Measurements from ENCODE around the gene TECTA. TPM values are rescaled to one million over a fixed set of nuclear protein-coding genes. Genes with fewer than 3 reads are reported as not detected.

Gene TECTA
- total RNA-seq, 1 experiment from 2014 or later: not detected

- no peaks in the 10 kb centered on the region for H3K9me3 ChIP-seq
- no peaks in the 10 kb centered on the region for H3K36me3 ChIP-seq
- DNase-seq: no peak
- no peak overlapping the region for H3K4me3 ChIP-seq
- H3K27me3 ChIP-seq: no peaks in the 10 kb centered on the region
These were observed 87.7 kb downstream of the TECTA start for GRCh38 chr11:121188776-121189175.

- Histone ChIP-seq H3K27me3 (peaks cover 14% of the 10 kb centered on the region), H3K9me3 (no peaks in the 10 kb centered on the region), H3K36me3 (no peaks in the 10 kb centered on the region), H3K4me3 (no peak overlapping the region)
- no peak for DNase-seq
These were observed 90.8 kb downstream of the TECTA start for GRCh38 chr11:121191818-121192217.

- Histone ChIP-seq H3K9me3 (no peaks in the 10 kb centered on the region), H3K4me3 (no peak overlapping the region), H3K27me3 (peaks cover 18% of the 10 kb centered on the region), H3K36me3 (no peaks in the 10 kb centered on the region)
- peak; percentile 23 for DNase-seq
These were observed 93.9 kb downstream of the TECTA start for GRCh38 chr11:121194731-121195596.

- H3K36me3 ChIP-seq: no peaks in the 10 kb centered on the region
- no peaks in the 10 kb centered on the region for H3K9me3 ChIP-seq
- no peak for DNase-seq
- no peak overlapping the region for H3K4me3 ChIP-seq
- peaks cover 18% of the 10 kb centered on the region for H3K27me3 ChIP-seq
These were observed 97.4 kb downstream of the TECTA start for GRCh38 chr11:121198491-121198890.

GRCh38 chr11:121199516-121199915, 98.5 kb downstream of the TECTA start:
- H3K27me3 ChIP-seq: peaks cover 18% of the 10 kb centered on the region
- H3K4me3 ChIP-seq: no peak overlapping the region
- no peaks in the 10 kb centered on the region for H3K36me3 ChIP-seq
- H3K9me3 ChIP-seq: no peaks in the 10 kb centered on the region
- no peak for DNase-seq

GRCh38 chr11:121206810-121207209, 105.8 kb downstream of the TECTA start:
- Histone ChIP-seq H3K9me3 (no peaks in the 10 kb centered on the region), H3K36me3 (no peaks in the 10 kb centered on the region), H3K4me3 (no peak overlapping the region), H3K27me3 (peaks cover 9% of the 10 kb centered on the region)
- no peak for DNase-seq

DNA sequence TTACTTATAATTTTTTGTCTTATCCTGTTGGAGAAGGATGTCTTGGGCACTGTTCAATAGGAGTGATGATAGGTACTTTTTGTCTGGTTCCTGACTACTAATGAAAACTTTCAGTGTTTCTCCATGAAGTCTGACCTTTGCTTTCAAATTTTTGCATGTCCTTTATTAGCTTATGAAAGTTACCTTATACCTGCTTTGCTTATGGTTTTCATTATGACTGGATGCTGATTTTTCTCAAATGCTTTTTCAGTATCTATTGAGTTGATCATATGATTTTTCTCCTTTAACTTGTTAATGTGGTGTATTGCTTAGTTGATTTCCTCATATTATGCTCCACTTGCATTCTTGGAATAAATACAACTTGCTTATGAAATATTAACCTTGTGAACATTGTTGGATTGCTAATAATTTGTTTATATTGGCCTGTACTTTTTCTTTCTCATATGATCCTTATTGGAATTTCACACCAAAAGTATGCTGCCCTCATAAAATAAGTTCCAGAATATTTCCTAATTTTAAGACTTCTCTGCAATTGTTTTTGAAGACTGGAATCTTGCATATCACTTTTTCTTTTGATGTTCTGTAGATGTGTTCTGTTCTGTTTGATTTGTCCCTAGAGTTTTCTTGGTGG, 106.6 kb downstream of the TECTA start:
- no peaks in the 10 kb centered on the region for H3K9me3 ChIP-seq
- DNase-seq: no peak
- H3K36me3 ChIP-seq: no peaks in the 10 kb centered on the region
- H3K27me3 ChIP-seq: peaks cover 9% of the 10 kb centered on the region
- no peak overlapping the region for H3K4me3 ChIP-seq

DNA sequence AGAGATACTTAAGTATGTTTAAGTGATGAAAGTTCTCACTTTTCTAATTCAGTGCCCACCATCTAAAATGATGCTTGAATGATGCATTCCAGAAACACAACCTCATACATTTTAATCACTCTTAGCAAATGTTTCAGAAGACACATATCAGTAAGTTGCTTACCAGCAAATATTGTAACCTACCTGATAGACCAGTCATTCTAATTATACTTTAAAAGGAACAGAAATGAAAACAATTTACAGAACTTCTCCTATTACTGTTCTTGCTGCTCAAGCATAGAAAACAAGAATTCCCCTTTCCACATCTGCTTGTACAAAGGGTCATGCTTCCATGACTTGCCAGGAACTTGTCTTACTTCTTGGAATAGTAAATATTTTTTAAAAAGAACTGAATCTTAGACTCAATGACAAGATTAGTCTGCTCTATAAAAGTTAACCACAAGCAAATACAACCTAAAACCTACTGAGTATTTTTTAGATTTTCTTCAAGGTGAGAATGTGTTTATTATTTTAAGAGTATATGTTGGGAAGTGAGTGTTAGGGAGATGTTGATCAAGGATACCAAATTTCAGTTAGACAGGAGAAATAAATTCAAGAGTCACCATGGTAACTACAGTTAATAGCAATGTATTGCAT, 109.5 kb downstream of the TECTA start:
- Histone ChIP-seq H3K9me3 (no peaks in the 10 kb centered on the region), H3K4me3 (no peak overlapping the region), H3K27me3 (peaks cover 7% of the 10 kb centered on the region), H3K36me3 (no peaks in the 10 kb centered on the region)
- DNase-seq: no peak

DNA sequence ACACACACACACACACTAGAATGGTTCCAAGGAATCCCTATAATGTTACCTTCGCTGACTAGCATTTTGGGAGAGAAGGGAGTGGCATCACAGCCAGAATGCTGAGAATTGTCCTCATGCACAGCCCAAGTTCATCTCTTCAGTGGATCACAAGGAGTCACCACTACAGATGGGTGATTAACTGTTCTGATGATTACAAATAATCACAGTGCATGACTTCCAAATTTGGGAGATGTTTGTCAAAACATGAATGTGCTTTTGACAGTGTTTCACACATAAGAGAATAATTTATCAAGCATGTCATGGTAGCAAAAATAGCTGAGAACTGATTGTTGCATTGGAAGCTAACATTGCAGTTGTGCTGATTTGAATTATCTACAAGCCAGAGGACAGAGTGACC, 110.6 kb downstream of the TECTA start:
- Histone ChIP-seq H3K36me3 (no peaks in the 10 kb centered on the region), H3K4me3 (no peak overlapping the region), H3K27me3 (no peaks in the 10 kb centered on the region; the same call in 1 of the 2 replicates), H3K9me3 (no peaks in the 10 kb centered on the region)
- DNase-seq: no peak

DNA sequence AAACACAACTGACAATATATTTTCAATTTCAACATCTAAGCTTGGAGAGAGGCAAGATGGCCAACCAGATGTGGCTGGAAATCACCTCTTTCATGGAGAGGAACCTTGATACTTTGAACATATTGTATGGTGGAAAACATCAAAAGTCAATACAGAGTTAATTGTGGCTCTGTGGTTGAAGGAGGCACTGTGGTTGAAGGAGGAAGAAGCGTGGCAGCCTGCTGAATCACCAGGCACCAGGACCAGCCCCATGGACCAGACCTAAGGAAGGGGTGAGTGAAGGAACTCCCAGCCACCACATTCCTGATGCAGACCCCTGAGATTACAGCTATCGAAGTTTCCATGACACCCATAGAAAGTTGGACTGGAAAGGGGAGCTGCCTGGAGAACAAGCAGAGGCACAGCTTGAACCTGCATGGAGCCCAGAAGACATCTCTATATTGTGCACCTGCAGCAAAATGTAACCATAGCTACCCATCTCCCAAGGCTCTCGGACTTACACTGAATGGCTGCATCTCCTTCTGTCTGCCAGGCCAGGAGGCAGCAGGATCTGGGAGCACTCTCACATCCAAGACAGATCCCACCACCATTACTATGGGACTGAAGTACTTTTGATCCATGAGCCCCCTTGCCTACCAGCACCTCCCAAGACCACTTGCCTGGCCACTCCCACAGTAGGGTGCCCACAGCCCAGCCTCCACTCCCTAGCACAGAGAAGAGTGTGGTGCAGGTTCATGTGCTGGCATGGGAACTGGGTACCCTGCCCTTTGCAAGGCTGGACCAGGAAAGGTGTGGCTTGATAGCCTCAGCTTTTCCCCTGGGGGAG, 111.7 kb downstream of the TECTA start:
- no peak for DNase-seq
- H3K4me3 ChIP-seq: no peak overlapping the region
- H3K36me3 ChIP-seq: no peaks in the 10 kb centered on the region
- no peaks in the 10 kb centered on the region for H3K9me3 ChIP-seq
- no peaks in the 10 kb centered on the region; the same call in none of the 2 replicates for H3K27me3 ChIP-seq

DNA sequence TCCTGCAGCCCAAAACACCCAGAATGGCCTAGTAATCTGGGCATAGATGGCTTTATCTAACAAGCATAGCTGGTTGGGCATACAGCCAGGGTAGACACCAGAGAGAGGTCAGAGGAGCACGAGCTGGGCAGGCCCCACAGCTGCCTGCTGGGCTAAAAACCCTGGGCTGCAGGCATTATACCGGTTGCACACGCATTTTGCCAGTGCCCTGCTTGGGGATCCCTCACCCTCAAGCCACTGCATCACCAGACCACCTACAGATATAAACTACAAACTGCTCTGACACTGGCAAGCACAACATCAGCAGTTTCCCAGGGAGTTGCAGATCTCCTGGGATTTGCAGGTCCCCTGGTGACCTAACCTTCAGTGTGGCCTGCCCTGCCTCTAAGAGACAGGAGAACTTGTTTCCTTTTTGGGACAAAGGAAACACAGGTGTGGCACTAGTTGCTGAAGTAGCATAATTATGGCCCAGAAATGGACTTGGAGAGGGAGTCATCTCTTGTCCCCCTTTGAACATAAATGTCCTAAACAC, 112.4 kb downstream of the TECTA start:
- Histone ChIP-seq H3K36me3 (no peaks in the 10 kb centered on the region), H3K9me3 (no peaks in the 10 kb centered on the region), H3K4me3 (no peak overlapping the region), H3K27me3 (no peaks in the 10 kb centered on the region; the same call in none of the 2 replicates)
- DNase-seq: no peak

DNA sequence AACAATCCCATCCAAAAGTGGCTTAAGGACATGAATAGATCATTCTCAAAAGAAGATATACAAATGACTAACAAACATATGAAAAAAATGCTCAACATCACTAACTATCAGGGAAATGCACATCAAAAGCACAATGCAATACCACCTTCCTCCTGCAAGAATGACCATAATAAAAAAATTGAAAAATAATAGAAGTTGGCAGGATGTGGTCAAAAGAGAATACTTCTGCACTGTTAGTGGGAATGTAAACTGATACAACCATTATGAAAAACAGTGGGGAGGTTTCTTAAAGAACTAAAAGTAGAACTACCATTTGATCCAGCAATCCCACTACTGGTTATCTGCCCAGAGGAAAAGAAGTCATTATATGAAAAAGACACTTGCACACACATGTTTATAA, 113.8 kb downstream of the TECTA start:
- Histone ChIP-seq H3K9me3 (no peaks in the 10 kb centered on the region), H3K27me3 (no peaks in the 10 kb centered on the region; the same call in none of the 2 replicates), H3K4me3 (no peak overlapping the region), H3K36me3 (no peaks in the 10 kb centered on the region)
- DNase-seq: no peak

DNA sequence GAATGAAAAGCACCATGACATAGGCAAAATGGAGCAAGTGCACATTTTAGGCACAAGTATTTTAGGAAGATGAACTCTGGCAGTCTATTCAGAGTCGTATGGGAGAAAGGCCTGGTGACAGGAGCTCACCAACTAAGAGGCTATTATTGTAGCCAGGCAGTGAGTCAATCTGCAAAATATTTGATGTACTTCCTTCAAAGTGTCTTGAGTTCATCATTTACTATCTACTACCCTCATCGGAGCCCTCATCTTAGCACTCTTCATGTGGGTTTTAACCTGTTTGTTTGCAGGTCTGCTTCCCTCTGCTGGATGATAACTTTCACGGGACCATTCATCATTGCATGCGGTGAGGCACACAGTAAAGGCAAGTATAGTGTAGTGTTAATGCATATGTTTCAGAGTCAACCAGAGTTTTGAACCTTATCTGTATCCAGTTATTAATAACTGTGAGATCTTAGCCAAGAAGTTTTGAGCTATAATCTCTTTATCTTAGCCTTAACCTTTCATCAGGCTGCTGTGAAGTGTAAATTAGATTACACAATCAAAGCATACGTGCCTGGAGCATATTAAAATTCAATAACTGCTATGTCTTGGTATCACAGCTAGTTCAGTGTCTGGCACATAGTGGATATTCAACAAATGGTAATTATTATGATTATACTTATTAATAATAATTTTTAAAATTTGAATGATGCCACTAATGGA, 120.6 kb downstream of the TECTA start:
- Histone ChIP-seq H3K36me3 (no peaks in the 10 kb centered on the region), H3K9me3 (no peaks in the 10 kb centered on the region), H3K27me3 (peaks cover 7% of the 10 kb centered on the region), H3K4me3 (no peak overlapping the region)
- DNase-seq: no peak

GRCh38 chr11:121223161-121223560, 122.1 kb downstream of the TECTA start:
- H3K9me3 ChIP-seq: no peaks in the 10 kb centered on the region
- DNase-seq: no peak

DNA sequence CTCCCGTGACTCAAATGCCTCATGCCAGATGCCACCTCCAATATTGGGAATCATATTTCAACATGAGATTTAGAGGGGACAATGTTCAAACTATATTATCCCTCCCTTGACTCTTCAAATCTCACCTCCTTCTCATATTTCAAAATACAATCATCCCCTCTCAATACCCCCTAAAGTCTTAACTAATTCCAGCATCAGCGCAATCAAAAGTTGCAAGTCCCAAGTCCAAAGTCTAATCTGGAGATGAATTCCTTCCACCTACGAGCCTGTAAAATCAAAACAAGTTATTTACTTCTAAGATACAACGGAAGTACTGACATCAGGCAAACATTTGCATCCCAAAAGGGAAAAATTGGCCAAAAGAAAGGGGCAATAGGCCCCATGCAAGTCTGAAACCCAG, 124.3 kb downstream of the TECTA start:
- Histone ChIP-seq H3K9me3 (no peaks in the 10 kb centered on the region), H3K4me3 (no peak overlapping the region), H3K27me3 (peaks cover 17% of the 10 kb centered on the region), H3K36me3 (no peaks in the 10 kb centered on the region)
- no peak for DNase-seq

More at GRCh38 chr11:121223161-121223560, 122.1 kb downstream of the TECTA start:
- Histone ChIP-seq H3K4me3 (no peak overlapping the region), H3K27me3 (peaks cover 7% of the 10 kb centered on the region; the same call in 1 of the 2 replicates), H3K36me3 (no peaks in the 10 kb centered on the region)

Measured in MG63 (cell line).